ENCODE results near the gene PXDC1.

Gene PXDC1

DNA sequence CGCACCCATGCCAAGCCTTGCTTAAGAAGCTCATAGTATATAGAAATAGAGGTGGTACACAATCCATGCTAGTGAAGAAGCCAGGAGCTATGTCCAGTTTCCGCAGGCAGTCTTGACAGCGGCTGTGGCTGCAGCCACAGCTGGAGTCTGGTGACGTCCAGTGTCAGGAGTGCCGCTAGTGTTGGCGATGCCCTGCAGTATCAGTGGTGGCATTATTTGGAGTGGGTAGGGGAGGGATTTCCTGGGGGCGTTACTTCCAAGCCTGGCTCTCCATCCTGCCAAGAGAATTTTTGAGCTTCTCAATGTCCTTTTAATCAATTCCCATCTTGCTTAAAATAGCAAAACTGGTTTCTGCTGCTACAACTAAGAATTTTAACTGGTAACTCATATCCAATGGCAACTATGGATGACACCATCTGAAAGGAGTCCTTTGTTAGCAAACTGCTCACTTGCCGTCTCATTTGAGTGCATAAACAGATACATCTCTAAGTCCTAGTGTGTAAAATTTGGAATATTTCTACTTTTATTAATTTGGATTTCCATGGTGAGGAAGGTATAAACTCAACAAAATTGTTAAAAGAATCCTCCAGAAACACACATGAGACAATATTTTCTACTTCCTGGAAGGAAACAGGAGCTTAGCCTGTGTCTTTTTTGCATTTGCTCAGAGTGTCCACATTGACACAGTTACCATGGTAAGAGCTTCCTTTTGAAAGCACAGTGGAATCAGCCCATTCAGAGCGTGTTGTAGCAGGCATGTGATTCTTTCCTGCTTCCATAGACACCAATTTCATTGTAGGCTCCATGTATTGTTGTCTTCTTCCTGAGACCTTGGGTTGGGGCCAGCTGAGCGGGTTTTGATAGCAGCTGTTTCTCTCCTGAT is 44.6 kb upstream of the PXDC1 start:
- DNase-seq (ENCODE audit: low read depth) = no peak
- TF ChIP-seq, protein P1, sequence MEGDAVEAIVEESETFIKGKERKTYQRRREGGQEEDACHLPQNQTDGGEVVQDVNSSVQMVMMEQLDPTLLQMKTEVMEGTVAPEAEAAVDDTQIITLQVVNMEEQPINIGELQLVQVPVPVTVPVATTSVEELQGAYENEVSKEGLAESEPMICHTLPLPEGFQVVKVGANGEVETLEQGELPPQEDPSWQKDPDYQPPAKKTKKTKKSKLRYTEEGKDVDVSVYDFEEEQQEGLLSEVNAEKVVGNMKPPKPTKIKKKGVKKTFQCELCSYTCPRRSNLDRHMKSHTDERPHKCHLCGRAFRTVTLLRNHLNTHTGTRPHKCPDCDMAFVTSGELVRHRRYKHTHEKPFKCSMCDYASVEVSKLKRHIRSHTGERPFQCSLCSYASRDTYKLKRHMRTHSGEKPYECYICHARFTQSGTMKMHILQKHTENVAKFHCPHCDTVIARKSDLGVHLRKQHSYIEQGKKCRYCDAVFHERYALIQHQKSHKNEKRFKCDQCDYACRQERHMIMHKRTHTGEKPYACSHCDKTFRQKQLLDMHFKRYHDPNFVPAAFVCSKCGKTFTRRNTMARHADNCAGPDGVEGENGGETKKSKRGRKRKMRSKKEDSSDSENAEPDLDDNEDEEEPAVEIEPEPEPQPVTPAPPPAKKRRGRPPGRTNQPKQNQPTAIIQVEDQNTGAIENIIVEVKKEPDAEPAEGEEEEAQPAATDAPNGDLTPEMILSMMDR (conservative IDR thresholded peaks at IDR 0.05; ENCODE audit: low read depth, low read length) = no peak

GRCh38 chr6:3794092-3794491 is 42.6 kb upstream of the PXDC1 start:
- no peak for DNase-seq (ENCODE audit: low read depth)
- TF ChIP-seq, protein P1 (conservative IDR thresholded peaks at IDR 0.05; ENCODE audit: low read depth, low read length) = no peak
- no peak overlapping the region for H3K4me3 ChIP-seq (ENCODE audit: low read length)

More for the DNA sequence above, 44.6 kb upstream of the PXDC1 start:
- no peak overlapping the region for H3K4me3 ChIP-seq (ENCODE audit: low read length)

DNA sequence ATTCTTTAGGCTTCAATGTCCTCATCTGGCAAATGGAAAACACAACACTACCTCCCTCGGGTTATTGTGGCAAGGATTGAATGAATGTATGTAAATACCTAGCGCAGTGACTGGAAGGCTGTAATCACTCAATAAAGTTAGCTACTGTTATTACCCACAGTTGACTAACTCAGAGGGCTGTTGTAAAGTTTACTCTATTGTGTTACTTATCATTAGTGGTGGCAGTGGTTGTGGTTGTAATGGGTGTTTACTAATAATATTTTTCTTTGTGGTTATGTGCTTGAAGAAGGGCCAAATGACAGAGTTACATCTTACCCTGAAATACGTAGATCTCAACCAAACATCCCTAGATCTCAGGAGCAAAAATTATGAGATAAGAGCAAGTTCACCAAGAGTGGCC is 42.0 kb upstream of the PXDC1 start:
- H3K4me3 ChIP-seq (ENCODE audit: low read length) = no peak overlapping the region
- no peak for DNase-seq (ENCODE audit: low read depth)
- TF ChIP-seq, protein P1 (conservative IDR thresholded peaks at IDR 0.05; ENCODE audit: low read depth, low read length) = no peak

GRCh38 chr6:3791526-3792203 is 40.2 kb upstream of the PXDC1 start:
- H3K4me3 ChIP-seq (ENCODE audit: low read length) = no peak overlapping the region
- TF ChIP-seq, protein P1 (conservative IDR thresholded peaks at IDR 0.05; ENCODE audit: low read depth, low read length) = no peak
- DNase-seq (ENCODE audit: low read depth) = no peak

DNA sequence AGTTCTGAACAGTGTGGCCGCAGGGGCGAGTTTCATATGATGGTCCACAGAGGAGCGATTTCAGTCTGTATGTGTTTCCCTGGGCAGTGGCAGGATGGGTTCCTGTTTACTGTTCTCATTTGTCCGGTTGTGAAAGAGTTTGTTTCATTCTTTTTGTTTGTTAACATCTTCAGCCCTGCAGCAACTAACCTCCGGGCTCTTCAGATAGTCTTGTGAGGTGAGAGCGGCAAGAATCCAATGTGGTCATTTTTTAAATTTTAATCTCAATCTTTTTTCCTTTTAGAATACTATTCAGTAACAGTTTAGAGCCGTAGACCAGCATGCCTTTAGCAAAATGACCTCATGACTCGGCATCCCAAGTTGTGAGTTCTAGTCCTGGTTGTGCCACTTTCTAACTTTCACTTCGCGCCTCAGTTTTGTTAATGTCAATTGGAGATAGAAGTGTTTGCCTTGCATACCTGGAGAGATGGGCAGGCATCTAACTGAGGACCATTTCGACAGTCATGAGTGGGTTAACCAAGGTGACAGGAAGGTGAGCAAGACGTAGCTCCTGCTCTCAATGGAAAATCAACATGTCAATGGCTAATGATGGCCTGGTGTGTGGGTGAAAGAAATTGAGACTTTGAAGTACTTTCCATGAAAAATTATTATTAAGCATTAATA is 38.5 kb upstream of the PXDC1 start:
- no peak for DNase-seq (ENCODE audit: low read depth)
- TF ChIP-seq, protein P1 (conservative IDR thresholded peaks at IDR 0.05; ENCODE audit: low read depth, low read length) = no peak
- no peak overlapping the region for H3K4me3 ChIP-seq (ENCODE audit: low read length)

GRCh38 chr6:3789018-3789895 is 37.7 kb upstream of the PXDC1 start:
- DNase-seq (ENCODE audit: low read depth) = no peak
- TF ChIP-seq, protein P1 (conservative IDR thresholded peaks at IDR 0.05; ENCODE audit: low read depth, low read length) = no peak
- H3K4me3 ChIP-seq (ENCODE audit: low read length) = no peak overlapping the region
